HG02840 (cell line): Measurements from ENCODE around the gene STX16.

Experiments
- ATAC-seq: cut with Tn5 transposase; IDR thresholded peaks from one replicate; pipeline ENCODE4 v1.9.1; 2021; ENCODE audit warnings: mild to moderate bottlenecking, moderate library complexity, moderate number of reproducible peaks; ENCODE audit not compliant: unreplicated experiment, low FRiP score

Gene STX16

GRCh38 chr20:58651946-58652605 is 993 bp downstream of the STX16 start:
- ATAC-seq: no peak

DNA sequence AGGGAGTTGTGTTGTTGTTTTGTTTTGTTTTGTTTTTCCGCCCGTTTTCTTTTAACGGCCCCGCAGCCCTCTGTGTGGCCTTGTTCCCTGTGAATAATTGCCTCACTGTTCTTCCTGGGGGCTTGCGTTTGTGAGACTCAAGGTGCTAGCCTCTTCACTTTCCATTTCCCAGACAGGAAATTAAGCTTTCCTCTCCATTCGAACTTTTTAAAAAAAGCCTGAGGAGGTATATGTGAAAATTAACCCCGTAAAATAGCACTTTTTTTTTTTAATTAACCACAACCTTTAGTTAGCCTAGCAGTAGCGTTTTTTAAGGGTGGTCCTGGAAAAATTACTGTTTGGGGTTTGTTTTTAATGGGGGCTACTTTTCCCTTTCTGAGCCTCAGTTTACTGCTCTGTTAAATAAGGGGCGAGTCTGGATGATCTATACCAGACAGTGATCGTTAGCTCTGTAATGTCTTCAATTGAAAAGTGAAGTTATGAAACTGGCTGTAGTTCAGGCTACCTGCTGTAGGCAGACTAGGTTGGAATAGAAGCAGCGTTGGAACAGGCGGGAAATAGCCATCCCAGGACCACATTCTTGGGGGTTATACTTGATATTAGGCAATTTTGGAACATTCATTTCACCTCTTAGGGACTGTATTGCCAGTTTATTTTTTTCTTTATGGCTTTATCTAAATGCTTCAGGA is 1.7 kb downstream of the STX16 start:
- ATAC-seq: no peak

GRCh38 chr20:58654337-58654736 is 3.3 kb downstream of the STX16 start:
- no peak for ATAC-seq

DNA sequence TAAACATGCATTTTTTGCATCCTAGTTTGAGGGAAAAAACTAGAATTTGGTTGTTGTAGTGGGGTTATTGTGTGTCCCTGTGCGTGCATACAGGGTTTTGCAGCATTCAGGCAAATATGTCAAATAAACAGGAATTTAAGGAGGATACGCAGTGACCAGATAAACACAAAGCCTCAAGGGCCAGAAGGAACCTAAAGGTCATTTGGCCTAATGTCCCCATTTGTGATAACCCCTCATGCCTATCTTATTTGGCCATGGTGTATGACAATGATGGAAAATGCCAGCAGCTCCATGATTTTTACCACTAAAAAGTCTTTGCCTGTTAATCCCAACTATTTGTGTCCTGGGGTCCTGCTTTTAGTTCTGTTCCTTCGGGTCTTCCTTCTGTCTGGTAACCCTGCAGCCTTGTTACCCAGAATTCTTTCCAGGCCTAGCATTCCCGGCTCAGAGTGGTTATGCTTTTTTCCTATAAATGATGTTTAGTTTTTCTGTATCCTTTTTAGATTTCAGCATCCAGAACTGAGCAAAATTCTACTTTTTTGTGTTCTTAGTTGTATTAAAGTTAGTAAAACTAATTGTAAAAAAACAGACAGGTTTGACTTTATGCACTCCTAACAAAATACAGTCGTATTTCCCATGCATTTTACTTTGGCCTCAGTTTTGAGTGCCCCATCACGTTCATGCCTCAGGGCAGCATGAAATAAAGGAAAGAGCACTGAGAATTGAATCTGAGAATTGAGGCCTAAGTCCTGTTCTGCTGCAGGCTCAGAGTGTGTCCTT is 4.4 kb downstream of the STX16 start:
- ATAC-seq: no peak

DNA sequence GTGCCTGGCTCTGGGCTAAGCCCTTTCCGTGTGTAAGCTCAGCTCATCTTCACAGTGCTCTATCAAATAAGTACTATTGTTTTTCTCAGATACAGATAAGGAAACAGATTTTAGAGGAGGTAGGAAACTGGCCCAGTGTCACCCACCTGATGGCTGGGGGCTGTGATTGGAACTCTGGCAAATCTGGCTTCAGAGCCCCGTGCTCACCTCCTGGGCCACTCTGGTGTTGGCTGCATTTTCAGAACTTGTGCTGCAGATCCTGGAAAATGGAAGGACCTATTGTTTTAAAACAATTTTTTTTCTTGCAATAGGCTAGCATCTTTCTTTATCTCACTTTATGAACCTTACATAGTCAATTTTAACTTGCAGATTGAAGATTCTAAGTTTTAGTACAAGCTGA is 5.7 kb downstream of the STX16 start:
- no peak for ATAC-seq

GRCh38 chr20:58657262-58657661 is 6.2 kb downstream of the STX16 start:
- ATAC-seq: no peak

GRCh38 chr20:58657986-58658385 is 6.9 kb downstream of the STX16 start:
- ATAC-seq: no peak

DNA sequence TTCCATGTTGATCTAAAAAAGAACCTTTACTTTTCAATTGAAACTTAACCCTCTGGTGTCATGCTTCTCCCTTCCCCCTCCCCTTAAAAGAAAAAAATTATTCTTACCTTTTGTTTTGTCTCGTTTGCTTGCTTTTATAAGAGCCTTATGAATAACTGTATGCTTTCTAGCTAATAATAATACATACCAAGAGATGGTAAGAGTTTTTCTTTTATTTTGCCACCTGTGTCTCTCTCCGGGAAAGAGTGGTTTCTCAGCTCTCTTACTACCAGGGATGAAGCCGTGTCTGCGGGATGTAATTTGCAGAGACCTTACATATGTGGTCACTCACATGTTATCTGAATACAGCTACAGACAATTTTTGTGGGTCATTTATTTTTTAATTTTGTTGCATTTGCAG is 7.7 kb downstream of the STX16 start:
- ATAC-seq: no peak

GRCh38 chr20:58659841-58660240 is 8.8 kb downstream of the STX16 start:
- ATAC-seq: no peak

- no peak for ATAC-seq
Measured at GRCh38 chr20:58660855-58661597, 9.9 kb downstream of the STX16 start.

- no peak for ATAC-seq
Measured at GRCh38 chr20:58661598-58662473, 10.8 kb downstream of the STX16 start.

- ATAC-seq: no peak
Measured at GRCh38 chr20:58664331-58664730, 13.2 kb downstream of the STX16 start.

- ATAC-seq: no peak
Measured at GRCh38 chr20:58664883-58665282, 13.8 kb downstream of the STX16 start.

GRCh38 chr20:58665606-58666005 is 14.5 kb downstream of the STX16 start:
- no peak for ATAC-seq

GRCh38 chr20:58666702-58667101 is 15.6 kb downstream of the STX16 start:
- no peak for ATAC-seq

GRCh38 chr20:58667975-58668374 is 16.9 kb downstream of the STX16 start:
- ATAC-seq: no peak

GRCh38 chr20:58668901-58669286 is 17.8 kb downstream of the STX16 start:
- no peak for ATAC-seq

DNA sequence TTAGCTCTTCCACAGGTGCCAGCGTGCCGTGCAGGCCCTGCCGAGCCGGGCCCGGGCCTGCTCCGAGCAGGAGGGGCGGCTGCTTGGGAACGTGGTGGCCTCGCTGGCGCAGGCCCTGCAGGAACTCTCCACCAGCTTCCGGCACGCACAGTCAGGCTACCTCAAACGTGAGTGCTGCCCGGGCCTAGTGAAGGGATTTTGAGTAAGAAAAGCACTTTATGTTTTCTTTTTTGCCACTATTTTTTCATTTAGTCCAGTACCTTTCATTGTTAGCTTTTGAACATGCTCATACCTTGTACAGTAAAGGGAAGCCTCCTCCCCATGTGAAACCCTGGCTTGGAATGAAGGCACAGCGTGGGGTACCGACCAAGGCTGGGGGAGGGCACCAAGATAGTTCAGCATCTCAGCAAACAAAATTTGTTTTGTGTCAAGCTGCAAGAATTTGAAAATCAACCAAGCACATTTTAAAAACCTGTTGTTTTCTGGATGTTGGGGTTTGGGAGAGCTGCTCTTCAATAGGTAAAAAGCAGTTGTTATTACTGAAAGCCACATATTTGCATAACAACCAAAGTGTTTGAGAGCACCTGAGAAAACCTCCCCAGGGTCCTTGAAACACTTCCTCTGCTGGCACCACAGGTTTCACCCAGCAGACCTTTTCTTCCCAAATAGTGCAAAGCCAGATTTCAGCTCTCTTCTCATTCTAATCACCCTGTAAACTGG is 18.4 kb downstream of the STX16 start:
- peak; percentile 70 for ATAC-seq

DNA sequence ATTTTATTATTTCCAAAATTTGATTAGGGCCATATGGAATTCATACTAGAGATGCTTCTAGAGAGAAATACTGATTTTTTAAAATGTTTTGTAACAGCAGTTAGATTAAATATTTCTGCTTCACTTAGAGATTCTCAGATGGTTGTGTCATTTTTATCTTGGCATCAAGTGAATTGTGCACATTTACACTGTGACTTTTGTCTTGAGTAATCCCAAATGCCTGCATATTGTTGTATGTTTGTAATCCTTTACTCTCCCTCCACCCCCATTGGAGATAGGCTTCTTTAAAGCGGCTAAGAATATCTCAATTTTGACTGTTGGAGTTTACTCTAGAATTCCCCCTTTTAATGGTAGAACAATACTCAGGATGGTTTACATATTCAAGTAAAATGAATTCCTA is 19.0 kb downstream of the STX16 start:
- ATAC-seq: no peak
